Measurements from ENCODE around the gene SH2D4B.

- TF ChIP-seq CTCF (IDR thresholded peaks at IDR 0.05; ENCODE audit: insufficient read depth, low read length), result no peak
- TF ChIP-seq POLR2AphosphoS5 (IDR thresholded peaks at IDR 0.05; ENCODE audit: low read depth), result peak; percentile 29; the same call in 1 of the 2 replicates
- TF ChIP-seq REST (IDR thresholded peaks at IDR 0.05; ENCODE audit: insufficient replicate concordance, low read depth), result peak; percentile 36
- TF ChIP-seq GABPA (IDR thresholded peaks at IDR 0.05; ENCODE audit: low read depth), result no peak
Observed at GRCh38 chr10:80580638-80581468, 43.2 kb downstream of the SH2D4B start.

All from HL-60 (cell line).